Activated CD4-positive, alpha-beta T cell treated with anti-CD3 and anti-CD28 coated beads for 4 hours (primary cell): ENCODE measurements around the gene SLA2.
"Not testable (repeated sequence)": the region's sequence is repeated elsewhere in the genome, so short reads cannot be mapped to it uniquely, and the experiment has no call there.

Experiments used
- DNase-seq, 2 donors: peaks; one replicate each; pipeline ENCODE4 v3.0.0-alpha.2; 2020

The SLA2 gene

DNA sequence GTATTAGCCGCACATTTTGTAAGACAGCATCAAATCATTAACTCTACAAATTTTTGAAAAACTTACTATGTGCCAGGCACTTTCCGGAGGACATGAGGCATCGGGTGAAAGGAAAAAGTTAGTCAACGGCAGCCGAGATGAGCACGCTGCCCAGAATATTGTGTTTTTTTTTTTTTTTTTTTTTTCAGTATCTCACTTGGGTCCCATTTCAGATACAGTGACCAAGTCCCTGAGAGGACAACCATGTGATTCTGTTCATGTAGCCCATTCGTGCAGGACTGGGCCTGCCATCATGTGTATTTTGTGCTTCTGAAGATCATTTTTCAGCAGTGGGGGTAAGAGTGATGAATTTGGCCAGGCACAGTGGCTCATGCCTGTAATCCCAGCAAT is 1.3 kb downstream of the SLA2 start:
- peak; percentile 58 to 63 for DNase-seq

DNA sequence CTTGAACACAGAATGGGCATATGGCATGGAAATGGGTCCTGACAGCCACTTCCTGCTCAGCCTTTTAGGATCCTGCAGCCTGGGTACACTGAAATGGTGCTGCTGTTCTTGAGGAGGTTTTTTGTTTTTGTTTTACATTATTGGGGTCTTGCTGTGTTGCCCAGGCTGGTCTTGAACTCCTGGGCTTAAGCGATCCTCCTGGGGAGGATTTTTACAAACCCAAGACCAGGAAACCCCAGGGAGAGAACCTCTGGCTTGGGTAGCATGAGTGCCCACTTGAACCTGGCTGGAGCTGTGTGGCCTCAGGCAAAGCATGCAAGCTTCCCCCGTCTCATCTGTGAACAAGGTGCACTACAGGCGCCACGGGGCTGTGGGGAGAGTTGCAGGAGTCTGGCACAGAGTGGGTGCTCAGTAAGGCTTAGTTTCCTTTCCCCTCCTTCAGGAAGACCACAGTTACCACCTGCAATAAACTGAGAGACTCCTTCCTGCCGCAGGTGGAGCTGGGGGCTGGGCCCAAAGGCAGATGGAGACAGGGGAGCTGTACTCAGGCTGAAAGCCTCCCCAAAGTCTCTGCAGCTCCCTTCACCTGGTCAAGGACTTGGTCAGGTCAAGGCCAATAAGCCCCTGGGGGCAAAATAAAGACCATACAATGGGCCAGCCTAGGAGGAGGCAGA is 1.8 kb downstream of the SLA2 start:
- DNase-seq = peak; percentile 53 to 64

- no peak for DNase-seq
Measured at GRCh38 chr20:36642136-36642535, 3.9 kb downstream of the SLA2 start.

DNA sequence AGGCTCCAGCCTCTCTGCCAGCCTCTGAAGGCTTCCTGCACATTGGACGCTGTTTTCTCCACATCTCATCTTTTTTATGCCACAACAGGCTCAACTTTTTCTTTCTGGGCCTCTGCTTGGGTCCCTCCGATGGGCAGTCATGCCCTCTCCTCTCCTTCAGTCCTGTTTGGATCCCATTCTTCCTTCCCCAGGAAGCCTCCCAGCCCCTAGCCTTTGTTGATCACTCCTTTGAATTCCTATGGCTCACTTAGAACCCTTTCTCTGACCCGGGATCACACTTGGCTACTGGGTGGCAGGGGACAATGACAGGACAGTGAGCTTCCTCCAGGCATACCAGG is 4.5 kb downstream of the SLA2 start:
- no peak for DNase-seq

DNA sequence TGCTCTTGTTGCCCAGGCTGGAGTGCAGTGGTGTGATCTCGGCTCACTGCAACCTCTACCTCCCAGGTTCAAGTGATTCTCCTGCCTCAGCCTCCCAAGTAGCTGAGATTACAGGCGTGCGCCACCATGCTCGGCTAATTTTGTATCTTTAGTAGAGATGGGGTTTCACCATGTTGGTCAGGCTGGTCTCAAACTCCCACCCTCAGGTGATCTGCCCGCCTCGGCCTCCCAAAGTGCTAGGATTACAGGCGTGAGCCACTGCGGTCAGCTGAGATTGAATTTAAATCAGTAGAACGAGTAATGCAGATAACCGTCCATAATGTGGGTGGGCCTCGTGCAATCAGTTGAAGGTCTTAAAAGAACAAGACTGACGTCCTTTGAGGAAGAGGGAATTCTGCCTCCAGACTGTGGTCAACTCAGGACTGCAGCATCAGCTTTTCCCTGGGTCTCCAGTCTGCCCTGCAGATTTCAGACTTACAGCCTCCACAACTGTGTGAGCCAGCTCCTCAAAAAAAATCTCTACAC is 7.1 kb downstream of the SLA2 start:
- not testable (repeated sequence) for DNase-seq

DNA sequence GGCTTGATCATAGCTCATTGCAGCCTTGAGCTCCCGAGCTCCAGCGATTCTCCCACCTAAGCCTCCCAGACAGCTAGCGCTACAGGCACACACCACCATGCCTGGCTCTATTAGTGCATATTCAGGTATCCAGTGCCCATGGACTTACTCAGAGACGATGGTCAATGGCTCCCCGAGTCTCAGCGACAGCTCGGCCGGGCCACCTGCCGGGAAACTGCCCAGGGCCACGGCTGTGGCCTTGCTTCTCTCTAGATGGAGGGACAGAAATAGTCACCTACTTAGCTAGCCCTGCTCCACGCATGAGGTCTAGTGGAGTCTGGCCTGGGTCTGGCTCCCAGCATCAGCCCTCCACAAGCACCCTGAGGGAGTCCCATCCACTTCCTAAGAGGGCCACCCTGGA is 11.7 kb downstream of the SLA2 start:
- DNase-seq = no peak

DNA sequence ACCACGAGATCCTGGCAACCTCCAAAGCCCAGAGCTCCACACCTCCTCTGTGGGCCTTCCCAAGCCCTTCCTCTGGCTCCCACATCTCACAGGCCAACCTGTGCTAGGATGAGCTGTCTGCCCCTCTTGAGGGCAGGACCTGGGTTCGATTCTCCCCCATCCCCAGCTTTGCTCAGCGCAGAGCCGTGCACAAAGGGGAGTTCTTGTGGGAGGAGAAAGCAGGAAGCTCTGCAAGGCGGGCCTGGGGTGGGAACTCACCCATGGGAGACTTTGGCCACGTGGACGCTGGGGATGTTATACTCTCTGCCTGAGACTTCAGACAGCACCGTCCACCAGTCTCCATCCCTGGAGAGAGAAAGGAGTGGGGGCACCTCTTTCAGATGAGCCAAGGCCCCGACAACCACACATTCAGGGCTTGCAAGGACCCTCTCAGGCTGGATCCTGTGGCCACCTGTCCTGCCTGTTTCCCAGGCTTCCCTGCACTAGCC is 12.7 kb downstream of the SLA2 start:
- no peak for DNase-seq

GRCh38 chr20:36632487-36633284 is 13.3 kb downstream of the SLA2 start:
- no peak for DNase-seq

DNA sequence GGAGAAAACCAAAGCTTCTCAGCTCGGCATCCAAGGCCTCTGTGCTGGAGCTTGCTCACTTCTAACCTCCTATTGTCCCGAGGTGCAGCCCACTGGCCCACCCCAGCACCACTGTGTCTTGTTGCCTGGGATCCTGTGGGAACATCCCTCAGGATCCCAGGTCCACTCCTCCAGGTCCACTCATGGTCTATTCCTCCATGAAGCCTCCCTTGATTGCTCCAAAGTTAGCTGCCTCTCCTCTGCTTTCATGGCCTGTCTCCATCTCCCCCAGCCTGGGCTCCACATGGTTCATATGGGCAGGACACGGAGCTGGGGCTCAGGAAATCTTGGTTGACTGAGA is 13.9 kb downstream of the SLA2 start:
- DNase-seq = no peak

DNA sequence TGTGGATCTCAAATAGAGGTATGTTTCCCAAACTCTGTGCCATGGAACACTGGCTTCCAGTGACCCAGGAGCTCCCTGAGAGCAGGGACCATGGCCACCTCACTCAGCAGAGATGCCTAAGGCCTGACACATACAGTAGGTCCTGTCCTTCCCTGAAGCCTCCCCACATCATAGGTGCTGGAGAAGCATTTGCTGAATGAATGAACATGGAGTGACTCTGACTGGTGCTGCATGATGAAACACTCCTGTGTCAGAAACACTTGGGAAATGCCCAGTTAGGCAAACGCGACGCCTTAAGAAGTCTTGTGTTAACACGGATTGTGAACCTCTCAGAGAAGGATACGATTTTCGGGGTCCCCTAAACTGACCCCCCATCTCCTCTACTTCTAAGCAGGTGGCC is 14.3 kb downstream of the SLA2 start:
- DNase-seq = no peak

DNA sequence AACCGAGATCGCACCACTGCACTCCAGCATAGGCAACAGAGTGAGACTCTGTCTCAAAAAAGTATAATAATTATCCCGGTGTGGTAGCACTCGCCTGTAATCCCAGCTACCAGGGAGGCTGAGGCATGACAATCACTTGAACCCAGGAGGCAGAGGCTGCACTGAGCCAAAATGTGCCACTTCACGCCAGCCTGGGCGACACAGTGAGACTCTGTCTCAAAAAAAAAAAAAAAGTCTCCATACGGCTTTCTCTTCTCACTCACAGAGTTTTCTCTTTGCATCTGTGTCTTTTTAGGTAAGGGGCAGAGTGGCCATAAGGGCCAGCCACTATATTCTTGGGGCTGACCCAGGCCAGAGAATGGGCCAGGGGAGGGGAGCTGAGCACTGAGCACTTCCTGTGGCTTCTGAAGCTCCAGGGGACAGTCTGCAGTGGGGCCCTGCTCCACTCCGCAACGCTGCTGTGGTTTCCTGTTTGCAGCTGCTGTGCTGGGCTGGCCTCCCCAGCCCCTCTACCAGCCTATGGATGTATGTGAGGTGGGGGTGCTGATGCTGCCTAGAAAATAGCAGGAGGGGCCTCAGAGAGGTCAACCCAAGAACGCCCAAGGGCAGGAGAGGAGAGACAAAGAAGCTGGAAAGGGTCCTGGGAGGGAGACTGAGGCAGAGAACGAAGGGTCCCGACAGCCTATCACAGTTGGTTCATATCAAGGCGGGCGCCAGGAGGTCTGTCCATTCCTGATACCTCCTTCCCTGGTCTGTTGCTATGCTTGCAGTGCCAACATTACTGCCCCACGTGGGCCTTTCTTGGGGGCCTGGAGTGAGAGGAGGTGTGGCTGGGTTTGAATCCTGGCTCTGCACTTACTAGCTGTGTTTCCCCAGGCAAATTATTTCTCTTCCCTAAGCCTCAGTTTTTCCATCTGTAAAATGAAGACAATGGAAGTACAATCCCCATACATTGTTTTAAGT is 16.0 kb downstream of the SLA2 start:
- DNase-seq = peak in 1 of 2 donors; percentile 26

GRCh38 chr20:36628076-36628475 is 17.9 kb downstream of the SLA2 start:
- DNase-seq = no peak

DNA sequence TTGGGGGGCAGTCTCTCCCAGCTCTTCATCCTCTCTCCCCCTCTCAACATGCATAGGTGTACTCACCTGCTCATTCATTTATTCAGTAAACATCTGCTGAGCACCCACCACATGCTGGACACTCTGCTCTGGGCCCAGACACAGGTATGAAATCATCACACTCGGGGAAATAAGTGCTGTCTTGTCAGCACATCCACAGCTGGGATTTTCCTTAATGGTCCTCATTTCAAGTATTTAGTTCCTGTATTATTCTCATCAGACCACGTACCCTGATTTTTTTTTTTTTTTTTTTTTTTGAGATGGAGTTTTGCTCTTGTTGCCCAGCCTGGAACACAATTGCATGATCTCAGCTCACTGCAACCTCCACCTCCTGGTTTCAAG is 21.1 kb downstream of the SLA2 start:
- no peak for DNase-seq

- no peak for DNase-seq
Measured at GRCh38 chr20:36624068-36624943, 21.7 kb downstream of the SLA2 start.

DNA sequence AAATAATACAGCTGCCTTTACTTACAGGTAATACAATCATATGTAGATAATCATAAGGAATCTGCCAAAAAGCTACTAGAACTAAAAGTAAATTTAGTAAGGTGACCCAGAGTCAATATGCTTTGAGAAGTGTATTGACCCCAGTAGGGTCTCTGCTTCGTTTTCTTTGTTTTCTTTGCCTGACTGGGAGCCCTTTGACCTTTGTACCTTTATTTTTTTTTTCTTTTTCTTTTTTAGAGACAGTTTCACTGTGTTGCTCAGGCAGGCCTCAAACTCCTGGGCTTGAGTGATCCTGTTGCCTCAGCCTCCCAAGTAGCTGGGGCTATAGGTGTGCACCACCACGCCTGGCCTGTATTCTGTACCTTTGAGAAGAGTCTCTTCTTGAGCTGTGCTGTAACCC is 22.6 kb downstream of the SLA2 start:
- no peak for DNase-seq

- DNase-seq = no peak
Measured at GRCh38 chr20:36620917-36621316, 25.1 kb downstream of the SLA2 start.

DNA sequence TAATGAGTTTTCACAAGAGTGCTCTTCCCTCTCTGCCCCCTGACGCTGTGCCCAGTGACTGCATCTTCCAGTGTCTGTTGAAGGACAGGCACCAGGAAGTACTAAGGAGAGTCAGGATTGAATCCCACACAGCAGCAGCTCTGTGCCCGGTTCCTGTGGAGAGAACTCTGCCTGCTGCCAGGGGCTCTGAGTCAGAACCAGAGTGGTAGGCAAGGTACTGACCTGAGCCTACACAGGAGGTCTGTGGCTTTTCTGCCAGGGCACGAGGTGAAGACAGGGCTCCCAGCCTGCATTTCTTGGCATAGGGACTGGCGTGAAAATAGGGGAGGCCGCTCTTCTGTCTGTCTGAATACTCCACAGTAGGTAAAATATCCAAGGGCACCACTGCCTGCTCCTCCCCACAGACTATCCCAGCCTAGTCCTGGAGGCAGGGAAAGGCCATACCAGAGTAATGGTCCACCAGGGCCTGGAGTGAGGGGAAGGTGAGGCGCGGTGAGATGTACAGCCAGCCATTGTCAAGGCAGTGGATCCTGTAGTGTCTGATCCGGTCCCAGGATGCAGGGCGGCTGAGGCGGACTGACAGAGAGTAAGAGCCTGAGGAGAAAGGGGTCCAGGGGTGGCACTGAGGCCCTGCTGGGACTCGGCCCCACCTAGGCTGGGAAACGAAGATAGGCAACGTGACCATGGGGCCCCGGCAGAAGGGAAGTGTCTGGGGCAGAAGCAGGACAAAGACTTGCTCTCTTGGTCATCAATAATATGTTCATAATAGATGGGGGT is 31.0 kb downstream of the SLA2 start:
- no peak for DNase-seq

- DNase-seq = no peak
Measured at GRCh38 chr20:36613974-36614373, 32.0 kb downstream of the SLA2 start.

- DNase-seq = no peak
Measured at GRCh38 chr20:36611625-36612024, 34.4 kb downstream of the SLA2 start.

DNA sequence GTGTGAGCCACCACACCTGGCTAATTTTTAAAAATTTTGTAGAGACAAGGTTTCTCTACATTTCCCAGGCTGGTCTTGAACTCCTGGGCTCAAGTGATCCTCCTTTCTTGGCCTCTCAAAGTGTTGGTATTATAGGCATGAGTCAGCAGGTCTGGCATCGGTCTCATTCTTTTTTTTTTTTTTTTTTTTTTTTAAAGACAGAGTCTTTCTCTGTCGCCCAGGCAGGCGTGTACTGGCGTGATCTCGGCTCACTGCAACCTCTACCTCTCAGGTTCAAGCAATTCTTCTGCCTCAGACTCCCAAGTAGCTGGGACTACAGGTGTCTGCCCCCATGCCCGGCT is 37.6 kb downstream of the SLA2 start:
- DNase-seq = not testable (repeated sequence)

GRCh38 chr20:36607586-36608387 is 38.2 kb downstream of the SLA2 start:
- no peak for DNase-seq
